Mucosa of rectum (tissue), 2 donors: ENCODE results near the gene TFEB.

Experiments
- H3K27ac ChIP-seq, 2 donors: one replicate each; pipeline ENCODE4 v1.7.0; 2013; ENCODE audit warnings: inconsistent platforms in 2 of 2, low read depth in 2 of 2, low read length in 2 of 2
- H3K27me3 ChIP-seq, 2 donors: one replicate each; pipeline ENCODE4 v1.7.0; 2013; ENCODE audit warnings: low read length in 2 of 2; ENCODE audit not compliant: control insufficient read depth in 2 of 2, insufficient read depth in 2 of 2
- H3K36me3 ChIP-seq, 2 donors: one replicate each; pipeline ENCODE4 v1.7.0; 2013; ENCODE audit warnings: low read length in 2 of 2; ENCODE audit not compliant: control insufficient read depth in 2 of 2, insufficient read depth in 2 of 2
- H3K4me1 ChIP-seq, 2 donors: one replicate each; pipeline ENCODE4 v1.7.0; 2013; ENCODE audit warnings: low read length in 2 of 2, mild to moderate bottlenecking in 1 of 2; ENCODE audit not compliant: control insufficient read depth in 2 of 2, insufficient read depth in 2 of 2
- H3K4me3 ChIP-seq, 2 donors: one replicate each; pipeline ENCODE4 v1.7.0; 2013; ENCODE audit warnings: low read length in 2 of 2
- H3K9ac ChIP-seq, 2 donors: one replicate each; pipeline ENCODE4 v1.7.0; 2013; ENCODE audit warnings: low read length in 2 of 2, low read depth in 1 of 2, mild to moderate bottlenecking in 1 of 2
- H3K9me3 ChIP-seq, 2 donors: one replicate each; pipeline ENCODE4 v1.7.0; 2013; ENCODE audit warnings: low read length in 2 of 2; ENCODE audit not compliant: control insufficient read depth in 2 of 2
- donor health status: healthy.
- donor health status: Normal muscosa, but diverticular disease.

Gene TFEB

DNA sequence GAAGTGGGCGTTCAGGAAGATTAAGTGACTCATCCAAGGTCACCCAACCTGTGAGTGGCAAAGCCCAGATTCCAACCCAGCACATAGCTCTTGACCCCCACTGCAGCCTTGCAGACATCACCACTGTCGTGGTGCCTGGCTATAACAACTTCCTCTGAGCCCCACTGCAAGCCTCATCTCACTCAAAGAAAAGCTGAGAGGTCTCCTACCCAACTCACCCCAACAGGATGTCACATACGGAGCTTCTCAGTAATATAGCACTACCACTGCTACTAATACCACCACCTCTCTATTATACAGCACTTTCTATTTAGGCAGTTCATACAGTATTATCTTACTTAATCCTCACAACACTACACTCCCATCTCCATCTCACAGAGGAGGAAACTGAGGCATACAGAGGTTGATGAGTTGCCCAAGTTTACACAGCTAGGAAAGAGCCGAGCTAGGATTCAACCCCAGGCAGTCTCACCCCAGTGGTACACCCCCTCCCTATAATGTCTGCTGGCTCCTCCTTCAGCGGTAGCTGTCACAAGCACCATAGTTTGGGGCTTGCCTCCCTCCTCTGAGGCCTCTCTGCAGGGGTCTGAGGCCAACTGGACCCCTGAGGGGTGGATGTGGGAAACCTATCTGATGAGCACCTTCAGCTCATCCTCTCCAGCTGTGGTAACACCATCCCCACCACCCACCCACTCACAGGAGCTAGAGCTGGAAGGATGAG is 19.5 kb downstream of the TFEB start:
- Histone ChIP-seq H3K9ac (no peak overlapping the region), H3K36me3 (peaks cover 0 to 2% of the 10 kb centered on the region in 2 donors), H3K4me1 (peaks cover 35 to 38% of the 10 kb centered on the region in 2 donors), H3K4me3 (no peak overlapping the region), H3K27me3 (no peaks in the 10 kb centered on the region), H3K9me3 (no peaks in the 10 kb centered on the region), H3K27ac (no peak overlapping the region)

DNA sequence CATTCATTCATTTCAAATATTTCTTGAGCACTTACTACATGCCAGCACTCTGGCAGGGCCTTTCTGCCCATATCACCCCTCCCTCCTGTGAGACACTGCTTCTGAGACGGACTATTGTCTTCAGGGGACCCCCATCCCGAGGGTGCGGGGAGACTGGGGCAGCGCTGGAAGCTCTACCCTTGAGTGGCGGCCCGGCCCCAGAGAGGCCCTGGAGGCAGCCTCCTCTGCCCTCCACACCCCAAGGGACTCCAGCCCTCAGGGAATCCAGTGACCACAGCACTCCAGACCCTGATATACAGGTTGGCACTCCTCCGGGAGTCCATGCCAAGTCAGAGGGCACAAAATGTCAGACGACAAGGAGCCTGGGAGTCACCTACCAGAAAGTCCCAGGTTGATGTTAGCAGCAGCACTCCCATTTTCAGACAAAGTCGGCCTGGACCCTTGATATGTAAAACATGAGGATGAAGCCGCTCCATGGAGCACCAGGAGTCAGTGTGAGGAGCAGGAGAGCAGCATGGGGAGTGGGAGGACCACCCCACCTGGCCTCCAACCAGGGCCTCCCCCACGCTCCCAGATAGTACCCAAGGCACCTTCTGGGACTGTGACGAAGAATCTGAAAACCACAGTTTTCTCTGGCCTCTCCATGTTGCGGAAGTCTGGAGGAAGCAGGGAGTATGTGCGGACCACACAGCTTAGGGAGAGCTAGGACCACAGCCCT is 20.7 kb downstream of the TFEB start:
- Histone ChIP-seq H3K36me3 (peaks cover 0 to 2% of the 10 kb centered on the region in 2 donors), H3K4me1 (peaks cover 24 to 25% of the 10 kb centered on the region in 2 donors), H3K9ac (no peak overlapping the region), H3K9me3 (no peaks in the 10 kb centered on the region), H3K27me3 (no peaks in the 10 kb centered on the region), H3K4me3 (no peak overlapping the region), H3K27ac (no peak overlapping the region)

DNA sequence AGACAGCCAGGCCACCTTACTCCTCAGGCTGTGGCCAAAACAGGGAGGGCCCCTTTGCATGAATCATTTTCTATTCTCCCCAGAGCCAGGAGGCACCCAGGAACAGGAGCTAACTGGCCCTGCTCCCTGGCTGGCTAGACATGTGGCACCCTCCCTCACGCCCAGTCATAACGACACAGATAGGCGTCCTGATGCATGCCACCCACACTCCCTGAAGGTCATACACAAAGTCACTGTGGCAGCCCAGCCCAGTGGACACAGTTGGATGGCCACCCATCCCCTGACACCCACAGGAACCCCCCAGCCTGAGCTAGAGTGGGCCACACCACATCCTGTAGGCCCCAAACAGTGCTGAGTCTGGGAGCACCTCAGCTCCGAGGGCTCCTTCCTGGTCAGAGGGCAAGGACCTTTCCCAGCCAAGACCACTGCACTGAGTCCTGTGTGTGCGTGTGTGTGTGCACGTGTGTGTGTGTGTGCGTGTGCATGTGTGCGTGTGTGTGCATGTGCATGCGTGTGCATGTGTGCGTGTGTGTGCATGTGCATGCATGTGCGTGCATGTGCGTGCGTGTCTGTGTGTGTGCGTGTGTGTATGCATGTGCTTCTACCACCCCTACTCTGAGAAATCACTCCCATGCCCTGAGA is 21.6 kb downstream of the TFEB start:
- H3K27ac ChIP-seq = no peak overlapping the region
- H3K9me3 ChIP-seq = no peaks in the 10 kb centered on the region
- peaks cover 0 to 2% of the 10 kb centered on the region in 2 donors for H3K36me3 ChIP-seq
- no peak overlapping the region for H3K9ac ChIP-seq
- H3K4me3 ChIP-seq = no peak overlapping the region
- peaks cover 17 to 20% of the 10 kb centered on the region in 2 donors for H3K4me1 ChIP-seq
- H3K27me3 ChIP-seq = no peaks in the 10 kb centered on the region

DNA sequence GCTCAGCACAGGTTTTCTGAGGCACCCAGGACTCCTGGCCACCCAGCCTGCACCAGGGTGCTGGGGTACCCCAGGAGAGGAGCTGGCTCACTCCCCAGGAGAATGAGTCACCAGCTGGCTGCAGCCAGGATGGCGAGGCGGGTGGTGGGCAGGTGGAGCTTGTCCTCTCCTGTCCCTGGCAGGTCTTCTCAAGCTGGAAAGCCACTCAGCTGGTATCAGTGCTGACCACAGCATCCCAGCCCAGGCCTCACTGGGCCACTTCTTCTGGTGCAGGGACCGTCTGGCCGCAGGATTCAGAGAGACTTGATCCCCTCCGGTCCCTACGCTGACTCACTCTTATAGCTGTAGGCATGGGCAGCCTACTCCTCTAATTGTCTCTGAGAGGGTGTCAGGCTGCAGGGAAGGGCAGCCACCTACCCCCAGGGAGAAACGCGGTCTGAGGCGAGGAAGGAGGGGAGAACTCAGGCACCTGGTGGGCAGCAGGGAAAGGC is 22.2 kb downstream of the TFEB start:
- H3K9me3 ChIP-seq = no peaks in the 10 kb centered on the region
- H3K27me3 ChIP-seq = no peaks in the 10 kb centered on the region
- peak overlapping the region in 1 of 2 donors; percentile 9 for H3K27ac ChIP-seq
- peaks cover 0 to 2% of the 10 kb centered on the region in 2 donors for H3K36me3 ChIP-seq
- no peak overlapping the region for H3K4me3 ChIP-seq
- no peak overlapping the region for H3K9ac ChIP-seq
- peaks cover 15 to 24% of the 10 kb centered on the region in 2 donors for H3K4me1 ChIP-seq

DNA sequence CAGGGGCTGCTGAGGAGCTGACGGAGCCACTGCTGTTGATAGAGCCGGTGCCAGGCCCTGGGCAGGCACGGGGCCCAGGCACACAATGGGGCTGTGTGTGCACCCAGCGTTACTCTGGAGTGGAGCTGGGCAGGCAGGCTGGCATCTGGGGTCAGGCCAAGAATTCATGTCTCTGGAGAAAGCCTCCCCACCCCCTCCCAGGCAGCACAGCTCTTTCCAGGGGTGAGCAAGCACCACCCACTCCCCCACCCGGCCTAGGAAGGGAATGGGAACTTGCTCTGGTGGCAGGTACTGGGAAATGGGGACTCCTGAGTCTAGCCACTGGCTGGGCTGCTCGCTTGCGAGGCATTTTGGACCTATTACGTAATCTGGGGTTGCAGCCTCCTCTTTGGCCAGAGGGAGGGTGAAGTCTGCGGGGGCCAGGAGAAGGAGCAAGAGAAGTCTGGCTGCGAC is 22.7 kb downstream of the TFEB start:
- Histone ChIP-seq H3K9me3 (no peaks in the 10 kb centered on the region), H3K4me3 (no peak overlapping the region), H3K9ac (no peak overlapping the region), H3K27ac (peak overlapping the region in 1 of 2 donors; percentile 9), H3K27me3 (no peaks in the 10 kb centered on the region), H3K36me3 (peaks cover 0 to 2% of the 10 kb centered on the region in 2 donors), H3K4me1 (peaks cover 15 to 27% of the 10 kb centered on the region in 2 donors)

DNA sequence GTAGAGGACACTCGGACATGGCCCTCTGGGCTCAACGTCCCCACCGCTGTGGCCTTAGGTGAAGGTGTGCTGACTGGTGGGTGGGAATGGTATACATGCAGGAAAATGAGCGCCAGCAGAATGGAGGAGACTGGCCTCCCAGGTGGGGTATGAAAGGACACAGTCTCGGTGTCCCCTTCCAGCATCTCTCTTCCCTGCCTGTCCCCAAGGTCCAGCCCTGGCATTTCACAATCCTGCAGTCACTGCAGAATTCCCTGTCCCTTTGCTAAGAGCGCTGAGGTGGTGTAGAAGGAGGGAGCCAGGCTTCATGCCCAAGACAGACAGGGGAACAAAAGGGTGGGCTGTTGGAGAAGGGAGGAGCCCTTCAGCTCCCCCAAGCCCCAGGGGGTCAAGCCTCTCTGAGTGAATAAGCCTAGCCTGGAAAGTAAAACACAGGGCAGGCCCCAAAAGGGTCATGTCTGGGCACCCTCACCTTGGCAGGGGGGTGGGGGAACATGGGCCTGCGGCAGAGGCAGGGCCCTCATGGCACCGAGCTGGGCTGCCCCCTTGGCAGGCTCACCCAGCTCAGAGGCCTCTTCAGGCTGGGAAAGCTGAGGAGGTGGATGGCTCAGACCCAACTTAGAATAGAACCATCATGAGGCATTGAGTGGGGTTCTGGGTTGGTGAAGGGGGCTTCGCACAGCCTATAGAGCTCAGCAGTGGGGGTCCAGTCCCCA is 23.9 kb downstream of the TFEB start:
- peaks cover 12 to 34% of the 10 kb centered on the region in 2 donors for H3K4me1 ChIP-seq
- no peak overlapping the region for H3K9ac ChIP-seq
- no peak overlapping the region for H3K27ac ChIP-seq
- H3K27me3 ChIP-seq = no peaks in the 10 kb centered on the region
- H3K4me3 ChIP-seq = no peak overlapping the region
- no peaks in the 10 kb centered on the region for H3K9me3 ChIP-seq
- H3K36me3 ChIP-seq = peaks cover 0 to 2% of the 10 kb centered on the region in 2 donors

DNA sequence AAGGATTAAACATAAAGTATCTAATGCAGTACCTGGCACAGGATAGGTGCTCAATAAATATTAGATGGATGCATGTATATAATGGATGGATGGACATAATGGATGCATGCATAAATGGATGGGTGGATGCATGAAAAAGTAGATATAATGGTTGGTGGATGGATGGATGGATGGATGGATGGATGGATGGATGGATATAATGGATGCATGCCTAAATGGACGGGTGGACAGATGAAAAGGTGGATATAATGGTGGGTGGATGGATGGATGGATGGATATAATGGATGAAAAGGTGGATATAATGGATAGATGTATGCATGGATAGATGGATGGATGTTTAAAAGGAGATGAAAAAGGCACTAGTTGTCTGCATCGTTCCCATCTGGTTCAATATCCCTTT is 26.0 kb downstream of the TFEB start:
- Histone ChIP-seq H3K27me3 (no peaks in the 10 kb centered on the region), H3K4me3 (no peak overlapping the region), H3K36me3 (peaks cover 0 to 2% of the 10 kb centered on the region in 2 donors), H3K9me3 (no peaks in the 10 kb centered on the region), H3K4me1 (peaks cover 31 to 49% of the 10 kb centered on the region in 2 donors), H3K9ac (no peak overlapping the region), H3K27ac (no peak overlapping the region)

DNA sequence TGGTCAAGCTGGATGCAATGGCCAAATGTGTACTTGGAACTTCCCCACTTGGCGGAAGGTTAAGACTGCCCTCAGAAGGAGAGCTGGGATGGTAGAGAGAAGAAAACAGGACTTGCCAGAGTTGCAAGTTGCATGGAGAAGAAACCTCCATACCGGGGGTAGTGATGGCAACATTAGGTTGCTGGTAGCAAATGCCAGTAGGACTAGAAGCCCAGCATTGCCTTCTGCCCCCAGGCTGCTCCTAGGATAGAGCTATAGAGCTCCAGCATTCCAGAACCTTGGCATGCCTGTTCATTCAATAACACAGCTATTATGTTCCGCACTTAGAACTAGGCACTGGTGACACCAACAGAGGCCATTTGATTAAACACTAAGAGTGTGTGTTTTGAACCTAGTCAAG is 26.6 kb downstream of the TFEB start:
- Histone ChIP-seq H3K9ac (no peak overlapping the region), H3K27ac (no peak overlapping the region), H3K4me1 (peaks cover 34 to 47% of the 10 kb centered on the region in 2 donors), H3K9me3 (no peaks in the 10 kb centered on the region), H3K4me3 (no peak overlapping the region), H3K27me3 (no peaks in the 10 kb centered on the region), H3K36me3 (peaks cover 0 to 2% of the 10 kb centered on the region in 2 donors)

DNA sequence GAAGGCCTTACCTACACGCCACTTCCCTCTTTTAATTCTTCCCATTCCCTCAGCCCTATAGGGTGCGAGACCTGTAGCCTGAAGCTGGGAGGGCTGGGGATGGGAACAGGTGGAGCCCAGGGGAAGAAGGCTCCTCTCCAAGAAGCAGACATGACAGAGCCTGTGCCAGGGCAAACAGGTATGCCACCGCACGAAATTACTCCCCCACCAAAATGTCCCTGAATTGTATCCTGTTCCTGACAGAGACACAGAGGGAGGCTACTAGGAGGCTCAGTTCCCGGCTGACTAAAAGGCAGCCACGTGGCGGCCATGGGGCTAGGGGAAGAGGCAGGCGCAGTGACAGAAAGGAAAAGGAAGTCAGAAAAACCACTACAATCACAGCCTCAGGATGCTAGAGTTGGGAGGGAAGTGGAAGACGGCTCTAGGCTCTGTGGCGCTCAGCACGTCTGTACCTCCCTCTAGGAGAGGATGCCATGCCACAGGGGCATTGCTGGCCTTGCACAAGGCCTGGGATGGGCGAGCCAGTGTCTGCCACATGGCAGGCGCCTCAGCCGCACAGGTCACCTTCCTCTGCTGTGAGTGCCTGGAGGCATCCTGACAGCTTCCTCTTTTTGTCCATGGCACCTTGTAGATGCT is 27.7 kb downstream of the TFEB start:
- no peak overlapping the region for H3K9ac ChIP-seq
- H3K27me3 ChIP-seq = no peaks in the 10 kb centered on the region
- H3K9me3 ChIP-seq = no peaks in the 10 kb centered on the region
- peaks cover 28 to 40% of the 10 kb centered on the region in 2 donors for H3K4me1 ChIP-seq
- H3K27ac ChIP-seq = peak overlapping the region; percentile 42 to 79
- no peaks in the 10 kb centered on the region for H3K36me3 ChIP-seq
- no peak overlapping the region for H3K4me3 ChIP-seq
